Stimulated activated CD4-positive, alpha-beta T cell treated with anti-CD3 and anti-CD28 coated beads, TNF-alpha, amount 100 ng/mL, for 48 hours (primary cell): ENCODE data around the gene RPP25.

Experiments
- DNase-seq, 3 donors: peaks; one replicate each; pipeline ENCODE4 v3.0.0-alpha.2; 2020; ENCODE audit warnings: low read depth in 3 of 3

Gene RPP25, protein sequence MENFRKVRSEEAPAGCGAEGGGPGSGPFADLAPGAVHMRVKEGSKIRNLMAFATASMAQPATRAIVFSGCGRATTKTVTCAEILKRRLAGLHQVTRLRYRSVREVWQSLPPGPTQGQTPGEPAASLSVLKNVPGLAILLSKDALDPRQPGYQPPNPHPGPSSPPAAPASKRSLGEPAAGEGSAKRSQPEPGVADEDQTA

DNA sequence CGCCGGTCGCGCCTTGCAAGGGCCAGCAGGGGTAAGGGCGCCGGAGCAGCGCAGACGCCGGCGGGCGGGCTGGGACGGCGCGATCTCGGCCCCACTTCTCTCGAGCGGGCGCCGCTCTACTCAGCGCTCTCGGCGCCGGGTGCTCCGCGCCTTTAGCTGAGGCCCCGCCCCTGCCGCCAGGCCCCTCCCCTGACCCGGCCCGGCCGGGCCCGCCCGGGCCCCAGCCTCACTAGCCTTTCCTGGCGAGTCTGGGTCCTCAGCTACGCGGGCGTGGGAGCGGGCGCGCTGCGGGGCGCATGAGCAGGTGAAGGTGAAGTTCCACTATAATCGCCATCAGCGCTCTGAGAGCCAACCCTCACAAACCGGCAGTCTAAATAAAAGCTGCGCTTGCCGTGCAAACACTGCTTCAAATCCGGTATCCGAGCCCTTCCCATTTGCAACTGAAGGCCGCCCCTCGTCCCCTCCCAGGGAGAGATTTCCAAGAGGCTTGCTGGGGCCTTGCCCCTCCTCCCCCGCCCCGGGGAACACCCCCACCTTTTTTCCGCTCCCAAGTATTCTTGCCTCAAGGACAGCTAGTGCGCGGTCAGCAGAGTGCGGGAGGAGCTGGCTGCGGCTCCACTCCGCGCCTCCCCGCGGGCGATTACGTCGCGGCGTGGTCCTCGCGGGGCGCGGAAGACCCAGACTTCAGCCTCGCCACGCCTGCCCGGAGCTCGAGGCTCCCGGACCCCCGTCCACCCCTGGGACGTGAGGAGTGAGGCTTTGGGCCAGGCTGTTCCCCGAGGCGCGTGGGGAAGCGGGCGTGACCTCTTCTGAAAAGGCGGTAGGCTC lies at the start of gene RPP25:
Gene RPP25 (minus strand): TSS at position 125 of the 828 bp plus-strand sequence. CDS start 189 bp downstream, outside the sequence.
- DNase-seq: peak; percentile 41 to 80 (median 53)

DNA sequence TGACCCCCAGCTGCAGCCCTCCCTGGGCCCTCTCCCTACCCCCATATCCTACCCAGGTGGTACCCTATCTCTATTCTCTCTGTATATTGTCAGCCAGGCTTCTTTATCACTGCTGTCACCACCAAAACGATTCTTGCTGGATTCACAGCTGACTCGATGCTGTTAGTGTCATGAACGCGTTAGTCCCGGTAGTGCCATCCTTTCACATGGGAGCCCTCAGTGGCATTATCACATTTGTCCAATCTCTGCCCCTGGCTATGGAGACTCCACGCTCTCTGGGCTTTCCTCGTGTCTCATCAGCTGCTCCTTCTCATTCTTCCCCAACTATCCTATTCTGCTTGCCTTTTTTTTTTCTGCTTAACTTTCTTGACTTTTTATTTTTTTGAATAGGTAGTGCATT lies 45.8 kb upstream of the RPP25 start:
- DNase-seq: no peak

DNA sequence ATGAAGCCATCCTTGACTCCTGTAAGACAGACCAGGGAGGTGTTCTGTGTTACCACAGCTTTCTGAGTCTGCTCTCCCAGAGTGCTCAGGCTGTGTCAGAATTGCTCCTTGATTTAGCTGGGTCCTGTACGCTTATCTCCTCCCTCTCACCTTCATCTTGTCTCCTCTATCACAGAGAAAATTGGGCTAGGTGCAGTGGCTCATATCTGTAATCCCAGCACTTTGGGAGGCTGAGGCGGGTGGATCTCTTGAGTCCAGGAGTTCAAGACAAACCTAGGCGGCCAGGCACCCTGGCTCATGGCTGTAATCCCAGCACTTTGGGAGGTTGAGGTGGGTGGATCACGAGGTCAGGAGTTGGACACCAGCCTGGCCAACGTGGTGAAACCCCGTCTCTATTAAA lies 44.7 kb upstream of the RPP25 start:
- no peak for DNase-seq

DNA sequence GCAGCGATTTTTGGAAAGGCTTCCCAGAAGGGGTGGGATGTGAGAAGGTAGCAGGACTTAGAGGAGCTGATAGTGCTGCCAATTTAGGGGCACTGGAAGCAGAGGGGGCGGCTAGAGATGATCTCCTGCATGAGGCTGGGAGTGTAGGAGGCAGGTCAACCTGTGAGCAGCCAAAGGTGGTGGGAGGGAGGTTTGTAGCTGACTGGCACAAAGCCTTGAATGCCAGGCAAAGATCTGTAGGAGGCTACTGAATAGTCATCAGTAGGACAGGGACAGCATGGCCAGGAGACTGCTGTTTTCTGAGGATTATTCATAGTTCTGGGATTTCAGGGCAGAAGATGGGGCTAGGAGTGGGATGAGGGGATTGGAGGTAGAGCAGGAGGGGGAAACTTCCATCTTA lies 41.0 kb upstream of the RPP25 start:
- DNase-seq: no peak

DNA sequence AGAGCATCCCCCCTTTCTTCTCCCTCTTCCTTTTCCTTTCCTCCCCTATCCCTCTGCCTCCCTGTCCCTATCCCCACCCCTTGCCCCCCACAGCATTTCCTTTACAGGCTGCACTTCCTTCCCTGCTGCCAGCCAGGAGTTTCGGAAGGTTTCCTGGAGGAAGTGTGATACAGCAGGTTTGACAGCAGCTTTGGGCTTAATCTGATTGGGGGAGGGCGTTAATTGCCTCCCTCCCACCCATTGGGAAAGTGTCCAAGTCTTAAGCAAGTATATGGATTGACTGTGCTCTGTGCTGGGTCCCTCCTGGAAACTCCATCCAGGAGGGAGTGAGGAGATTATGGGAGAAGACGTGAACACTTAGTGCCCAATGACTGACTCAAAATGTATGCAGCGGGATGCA lies 40.6 kb upstream of the RPP25 start:
- no peak for DNase-seq

DNA sequence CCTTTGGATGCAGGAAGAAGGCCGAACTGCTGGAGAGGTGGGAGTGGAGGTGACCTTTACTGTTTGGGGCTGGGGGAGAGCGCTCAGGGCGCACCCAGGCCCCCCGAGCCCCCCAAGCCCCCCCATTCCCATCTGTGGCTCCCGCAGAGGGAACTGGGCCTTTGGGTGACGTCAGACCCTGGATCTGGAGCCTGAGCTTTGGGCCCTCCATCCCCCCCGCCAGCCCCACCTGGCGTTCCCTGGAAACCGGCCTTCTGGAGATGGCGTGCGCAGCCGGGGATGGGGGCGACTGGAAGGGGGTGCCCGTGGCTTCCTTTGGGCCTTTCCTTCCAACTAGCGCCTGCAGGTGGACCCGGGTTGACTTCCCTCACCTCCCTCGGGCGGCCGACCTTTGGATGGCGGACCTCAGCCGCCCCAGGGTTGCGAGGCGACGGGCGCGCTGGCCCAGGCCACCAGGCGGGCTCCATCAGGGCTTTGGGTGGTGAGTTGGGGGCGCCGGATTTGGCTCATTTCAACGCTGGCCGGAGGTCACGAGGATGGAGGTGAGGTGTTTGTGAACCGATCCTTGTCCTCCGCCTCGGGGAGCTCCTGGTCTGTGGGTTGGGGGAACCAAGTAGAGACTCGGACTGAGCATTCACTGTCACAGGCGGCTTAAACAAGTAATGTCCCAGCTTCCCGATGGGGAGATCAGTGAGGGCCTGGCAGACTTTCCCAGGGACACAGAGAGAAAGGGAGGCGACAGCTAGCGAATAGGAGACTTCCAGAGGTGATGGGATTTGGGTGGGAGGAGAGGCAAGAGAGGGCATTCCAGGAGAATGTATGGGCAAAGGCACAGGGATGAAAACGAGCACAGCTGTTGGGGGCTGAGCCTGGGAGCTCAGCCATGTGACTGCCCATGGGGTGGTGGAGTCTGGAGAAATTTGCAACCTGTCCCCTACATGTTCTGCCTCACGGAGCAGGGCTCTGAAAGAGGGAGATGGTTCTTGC lies 39.5 kb upstream of the RPP25 start:
- DNase-seq: no peak

DNA sequence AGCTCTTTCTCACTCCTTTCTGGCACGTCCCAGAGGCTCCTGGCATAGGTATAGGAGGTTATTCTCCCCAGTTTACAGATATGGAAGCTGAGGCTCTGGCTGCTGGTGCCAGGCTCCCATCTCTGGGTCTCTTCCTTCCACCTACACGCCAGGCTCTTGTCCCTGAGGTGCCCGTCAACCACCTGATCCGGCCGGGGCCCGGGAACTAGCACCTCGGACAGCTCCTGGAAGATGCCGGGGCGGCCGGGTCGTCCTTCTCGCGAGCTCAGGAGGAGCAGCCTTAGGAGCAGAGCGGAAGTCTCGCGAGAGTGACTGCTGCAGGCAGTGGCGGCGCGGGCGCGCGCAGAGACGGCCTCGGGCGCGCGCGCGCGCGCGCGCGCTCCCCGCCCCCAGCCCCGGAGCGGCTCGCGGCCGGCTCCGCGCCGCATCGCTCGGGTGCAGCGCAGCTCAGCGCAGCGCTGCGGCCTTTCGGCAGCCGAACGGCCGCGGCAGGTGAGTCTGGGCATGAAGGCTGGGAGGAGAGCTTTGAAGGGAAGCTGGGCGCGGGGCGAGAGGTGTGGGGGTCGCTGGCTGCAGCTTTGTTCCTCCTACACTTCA lies 38.7 kb upstream of the RPP25 start, which contains the start of gene SCAMP5:
Gene SCAMP5 (plus strand): TSS at position 382 of the 597 bp plus-strand sequence. CDS start 16,277 bp downstream, outside the sequence.
- DNase-seq: peak; percentile 88 to 95 (median 92)

DNA sequence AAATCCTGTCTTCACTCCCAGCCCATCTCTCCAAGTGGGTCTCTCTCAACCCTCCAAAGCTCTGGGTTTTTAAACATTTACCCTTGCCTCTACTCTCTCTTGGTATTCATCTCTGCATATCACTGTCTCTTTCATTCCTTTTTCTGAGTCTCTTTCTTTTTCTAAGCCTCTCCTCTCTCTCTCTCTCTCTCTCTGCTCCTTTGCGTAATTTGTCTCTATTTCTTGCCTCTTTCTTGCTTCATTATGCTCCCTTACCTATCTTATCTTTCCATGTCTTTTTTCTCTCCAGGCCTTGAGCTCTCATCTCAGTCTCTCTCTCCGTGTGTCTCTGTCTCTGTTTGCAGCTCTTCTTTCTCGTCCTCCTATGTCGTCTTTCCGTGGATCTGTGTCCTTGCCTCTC lies 38.1 kb upstream of the RPP25 start:
- no peak for DNase-seq

DNA sequence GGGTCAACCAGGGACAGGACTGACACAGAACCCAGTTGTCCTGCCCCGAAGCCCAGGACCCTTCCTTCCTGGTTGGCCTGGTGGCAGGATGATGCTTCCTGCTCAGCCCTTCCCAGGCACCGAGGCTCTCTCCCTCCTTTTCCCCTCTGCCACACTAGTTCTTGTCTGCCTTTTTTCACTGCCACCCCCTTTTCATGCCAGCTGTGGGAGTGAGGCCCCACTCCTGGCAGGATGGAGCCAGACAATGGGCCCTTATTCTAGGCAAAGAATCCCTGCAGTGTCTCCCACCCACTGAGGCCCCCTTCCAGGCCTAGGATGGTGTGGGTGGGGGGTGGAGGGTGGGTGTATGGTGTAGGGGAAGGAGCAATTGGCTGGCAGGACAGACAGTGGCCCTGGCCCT lies 37.7 kb upstream of the RPP25 start:
- no peak for DNase-seq

DNA sequence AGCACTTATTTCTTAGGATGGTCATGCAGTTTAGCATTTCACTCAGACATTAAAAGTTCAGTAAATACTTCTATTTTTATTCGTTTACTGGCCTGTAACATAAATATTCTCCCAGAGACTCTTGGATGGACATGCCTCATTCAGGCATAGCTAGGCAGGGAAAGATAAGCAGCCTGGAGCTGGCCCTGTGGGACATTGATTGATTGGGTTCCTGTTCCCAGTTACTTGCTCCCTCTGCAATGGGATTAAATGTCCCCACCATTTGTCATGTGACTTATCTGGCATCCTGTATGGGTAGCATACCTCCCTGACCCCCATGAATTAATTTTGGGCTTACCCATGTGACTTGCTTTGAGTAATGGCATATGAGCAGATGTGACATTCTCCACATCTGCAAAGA lies 36.0 kb upstream of the RPP25 start:
- no peak for DNase-seq

DNA sequence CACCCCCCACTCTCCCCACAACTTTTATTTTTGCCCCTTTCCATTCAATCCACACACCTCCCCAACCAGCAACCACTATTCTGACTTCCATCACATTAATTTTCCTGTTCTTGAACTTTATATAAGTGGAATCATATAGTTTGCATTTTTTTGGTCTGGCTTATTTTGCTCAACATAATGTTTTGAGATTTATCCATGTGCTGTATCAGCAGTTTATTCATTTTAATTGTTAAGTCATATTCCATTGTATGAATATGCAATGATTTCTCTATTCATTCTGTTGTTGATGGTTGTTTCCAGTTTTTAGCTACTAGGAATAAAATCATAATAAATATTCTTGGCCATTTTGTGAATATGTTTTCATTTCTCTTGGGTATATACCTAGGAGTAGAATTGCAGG lies 33.0 kb upstream of the RPP25 start:
- no peak for DNase-seq

DNA sequence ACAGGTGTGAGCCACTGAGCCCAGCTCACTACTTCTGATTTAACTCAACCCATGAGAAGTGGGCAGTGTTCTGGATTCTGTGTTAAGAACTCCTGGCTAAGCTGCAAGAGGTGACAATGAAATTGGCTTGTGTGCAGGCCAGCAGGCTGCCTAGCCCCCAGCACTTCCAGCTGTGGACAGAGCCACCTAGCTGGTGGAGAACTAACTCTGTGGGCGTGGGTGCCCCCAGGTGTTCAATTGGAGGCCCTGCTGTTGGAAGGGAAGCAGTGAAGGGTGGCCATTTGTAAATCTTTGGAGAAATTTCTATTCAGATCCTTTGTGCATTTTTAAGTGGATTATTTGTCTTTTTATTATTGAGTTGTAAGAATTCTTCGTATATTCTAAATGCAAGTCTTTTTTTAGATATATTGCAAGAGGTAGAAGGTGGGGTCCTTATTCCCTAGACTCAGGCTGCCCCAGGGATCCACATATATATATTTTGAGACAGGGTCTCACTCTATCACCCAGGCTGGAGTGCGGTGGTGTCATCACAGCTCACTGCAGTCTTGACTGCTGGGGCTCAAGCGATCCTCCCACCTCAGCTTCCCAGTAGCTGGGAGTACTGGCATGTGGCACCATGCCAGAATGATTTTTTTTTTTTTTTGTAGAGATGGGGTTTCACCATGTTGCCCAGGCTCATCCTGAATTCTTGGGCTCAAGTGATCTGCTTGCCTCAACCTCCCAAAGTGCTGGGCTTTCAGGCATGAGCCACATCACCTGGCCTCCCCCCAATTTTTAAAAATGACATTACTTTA lies 31.6 kb upstream of the RPP25 start:
- peak in 1 of 3 donors; percentile 25 for DNase-seq

DNA sequence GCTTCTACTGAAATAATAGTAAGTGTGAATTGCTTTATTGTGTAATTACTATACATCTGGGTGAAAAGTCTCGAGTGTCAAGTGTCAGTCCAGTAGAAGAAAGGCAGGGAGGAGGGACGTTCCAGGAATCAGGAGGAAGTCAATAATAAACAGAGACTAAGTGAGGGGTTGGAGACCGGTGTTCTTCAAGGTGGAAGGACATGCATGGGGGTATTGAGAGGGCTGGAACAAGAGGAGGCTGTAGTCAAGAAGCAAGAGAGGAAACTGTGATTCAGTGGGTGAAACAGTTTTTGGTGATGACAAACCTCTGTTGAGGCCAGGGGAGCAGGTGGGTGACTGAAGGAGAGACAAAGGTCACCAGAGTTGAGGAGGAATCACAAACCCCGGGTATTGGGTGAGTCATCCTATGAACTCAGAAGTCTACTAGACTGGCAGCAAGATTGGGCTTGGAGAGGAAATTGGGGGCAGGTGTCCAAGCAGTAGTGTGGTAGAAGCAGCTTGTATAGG lies 27.2 kb upstream of the RPP25 start:
- peak; percentile 36 to 66 (median 46) for DNase-seq

DNA sequence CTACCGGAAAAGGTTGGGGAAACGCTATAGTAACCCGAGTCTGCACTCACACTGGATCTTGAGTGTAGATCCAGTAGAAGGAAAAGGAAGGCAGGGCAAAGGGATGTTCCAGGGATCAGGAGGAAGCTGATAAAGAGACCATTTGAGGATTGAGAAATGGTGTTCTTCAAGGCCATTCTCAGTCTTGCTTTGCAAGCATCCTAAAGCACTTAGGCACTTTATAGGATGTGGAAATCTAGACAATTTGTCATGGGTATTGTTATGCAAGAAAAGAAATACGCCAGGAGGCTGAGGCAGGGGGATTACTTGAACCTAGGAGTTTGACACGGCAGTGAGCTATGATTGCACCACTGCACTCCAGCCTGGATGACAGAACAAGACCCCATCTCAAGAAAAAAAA lies 25.6 kb upstream of the RPP25 start:
- DNase-seq: no peak

DNA sequence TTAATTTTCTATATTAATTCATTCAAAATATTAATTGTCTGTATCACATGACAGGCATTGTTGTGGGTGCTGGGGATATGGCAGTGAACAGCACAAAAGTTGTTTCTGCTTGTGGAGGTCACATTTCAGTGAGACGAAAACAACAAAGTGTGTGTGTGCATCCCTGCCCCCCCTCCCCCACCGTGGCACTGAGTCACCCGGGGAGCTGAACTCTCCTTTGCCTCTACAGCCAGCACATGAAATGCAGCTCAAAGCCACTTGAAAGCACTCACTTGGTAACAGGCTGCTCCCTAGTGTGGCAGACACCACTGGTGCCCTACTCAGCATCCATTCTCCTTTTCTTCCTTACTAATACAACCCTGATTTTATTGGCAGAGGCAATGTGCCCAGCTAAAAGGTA lies 21.9 kb upstream of the RPP25 start:
- DNase-seq: peak in 2 of 3 donors; percentile 52 to 68

DNA sequence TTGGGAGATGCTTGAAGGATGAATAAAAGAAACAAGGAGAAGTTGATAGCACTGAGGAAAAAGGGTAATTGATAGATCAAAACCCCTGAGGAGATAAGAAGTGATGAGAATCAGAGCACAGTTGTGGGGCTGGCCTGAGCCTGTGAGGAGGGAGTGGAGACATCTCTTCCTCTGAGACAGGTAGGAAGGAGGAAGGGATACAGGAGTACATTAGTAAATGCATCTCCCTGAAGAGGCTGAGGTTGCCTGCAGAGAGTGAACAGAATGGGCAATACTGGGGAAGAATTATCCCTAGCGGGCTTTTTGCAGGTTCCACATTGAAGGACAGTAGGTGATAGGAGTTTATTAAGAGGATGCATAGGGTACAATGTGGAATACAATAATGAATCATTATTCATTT lies 21.5 kb upstream of the RPP25 start:
- no peak for DNase-seq

DNA sequence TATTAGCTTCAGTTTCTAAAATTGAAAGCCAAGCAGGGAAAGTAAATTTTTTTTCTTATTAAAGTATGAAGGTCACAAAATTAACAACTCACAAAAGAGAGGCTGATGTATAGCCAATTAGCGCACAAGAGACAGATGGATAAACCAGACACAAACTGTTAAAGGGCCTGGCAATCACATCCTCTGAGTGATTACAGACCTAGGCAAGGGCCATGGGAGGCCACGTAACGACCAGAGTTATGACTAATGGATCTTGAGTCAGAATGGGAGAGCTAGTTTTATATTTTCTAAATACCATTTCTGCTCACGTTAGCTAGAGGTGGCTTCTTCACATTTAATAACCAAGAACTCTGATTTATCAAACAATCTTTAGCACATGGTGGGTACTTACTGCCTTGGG lies 21.0 kb upstream of the RPP25 start:
- no peak for DNase-seq

DNA sequence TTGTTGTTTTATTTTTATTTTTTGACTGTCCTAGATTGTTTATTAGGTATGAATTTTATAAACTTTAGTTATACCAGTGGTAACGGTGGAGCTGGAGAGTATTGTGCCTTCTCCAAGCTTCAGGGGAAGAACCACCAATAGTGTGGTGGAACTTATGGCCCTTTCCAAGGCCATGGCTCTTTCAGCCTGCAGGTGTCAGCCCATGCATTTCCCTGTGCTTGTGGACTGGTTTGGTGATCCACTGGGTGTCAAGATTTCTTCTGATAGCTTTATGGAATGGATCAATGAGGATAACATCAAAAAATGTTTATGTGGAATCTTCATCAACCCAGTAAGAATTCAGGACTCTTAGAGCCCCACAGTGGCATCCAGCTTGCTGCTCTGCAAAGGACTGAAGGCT lies 19.6 kb upstream of the RPP25 start:
- no peak for DNase-seq

DNA sequence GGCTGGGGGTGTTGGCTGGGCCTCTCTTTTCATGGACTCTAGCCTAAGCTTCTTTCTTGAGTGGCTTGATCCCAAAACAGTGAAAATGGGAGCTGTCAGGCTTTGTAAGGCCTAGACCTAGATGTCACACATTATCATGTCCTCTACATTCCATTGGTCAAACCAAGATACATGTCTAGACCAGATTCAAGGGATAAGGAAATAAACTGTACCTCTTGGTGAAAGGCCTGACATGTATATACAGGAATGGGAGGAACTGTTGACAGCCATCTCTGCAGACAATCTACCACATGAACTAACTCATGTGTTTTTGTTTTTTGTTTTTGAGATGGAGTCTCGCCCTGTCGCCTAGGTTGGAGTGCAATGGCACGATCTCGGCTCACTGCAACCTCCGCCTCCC lies 11.1 kb upstream of the RPP25 start:
- no peak for DNase-seq

DNA sequence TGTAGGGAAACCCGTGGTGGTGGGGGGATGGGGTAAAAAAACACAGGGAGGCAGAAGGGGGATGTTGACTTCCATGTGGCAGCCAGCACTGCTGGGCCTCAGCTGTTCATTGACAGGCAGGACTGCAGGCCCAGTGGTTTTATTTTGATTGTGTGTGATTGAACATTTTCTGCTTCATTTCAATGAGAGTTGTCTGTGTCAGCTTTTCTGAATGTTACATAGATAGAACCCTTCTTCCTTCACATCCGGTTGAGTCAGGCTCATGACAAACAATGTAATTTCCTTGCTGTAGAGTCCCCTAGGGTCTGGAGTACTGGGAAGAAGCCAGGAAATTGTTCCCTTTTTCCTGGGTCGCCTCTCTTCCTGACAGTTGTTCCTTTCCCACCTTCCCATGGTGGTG lies 8.2 kb upstream of the RPP25 start:
- DNase-seq: no peak

DNA sequence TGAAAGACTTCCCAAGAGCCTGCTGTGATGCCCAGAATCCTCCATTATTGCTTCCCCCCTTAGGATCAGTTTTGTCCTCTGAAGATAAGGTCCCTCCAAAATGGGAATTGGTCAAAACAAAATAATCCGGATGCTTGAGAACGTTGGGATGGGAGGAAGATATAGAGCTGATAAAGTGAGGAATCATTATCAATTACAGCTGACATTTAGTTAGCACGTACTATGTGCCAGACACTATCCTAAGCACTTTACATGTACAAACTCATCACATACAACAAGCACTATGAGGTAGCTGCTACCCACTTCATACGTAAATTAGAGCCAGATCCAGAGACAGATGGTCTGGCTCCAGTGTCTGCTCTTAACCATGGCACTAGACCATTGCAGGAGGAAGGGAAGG lies 6.6 kb upstream of the RPP25 start:
- no peak for DNase-seq
